Measurements from ENCODE around the gene PAN3.

GRCh38 chr13:28252547-28252946 is 114.2 kb downstream of the PAN3 start:
- no peak for TF ChIP-seq CTCF (IDR thresholded peaks at IDR 0.05)
- no peak for TF ChIP-seq ZFX (IDR thresholded peaks at IDR 0.05; ENCODE audit: borderline replicate concordance)

Measured in 22Rv1 (cell line).